ENCODE results near the gene TSHZ3.

GRCh38 chr19:31314849-31315629, 34.2 kb downstream of the TSHZ3 start:
- TF ChIP-seq EZH2 (IDR thresholded peaks at IDR 0.05; ENCODE audit: borderline replicate concordance, low read depth, low read length, poor library complexity, severe bottlenecking) (no peak), CTCF (conservative IDR thresholded peaks at IDR 0.05; ENCODE audit: low read depth, low read length) (no peak)
